ENCODE results near the gene CHID1.

GRCh38 chr11:846496-847098 is 64.0 kb downstream of the CHID1 start:
- TF ChIP-seq EZH2 (IDR thresholded peaks at IDR 0.05; ENCODE audit: borderline replicate concordance, insufficient read depth, low read depth, low read length, poor library complexity, severe bottlenecking), result no peak
- TF ChIP-seq CTCF (IDR thresholded peaks at IDR 0.05), result no peak
